ENCODE measurements around the gene HNRNPH1.
"Not testable (repeated sequence)": the region's sequence is repeated elsewhere in the genome, so short reads cannot be mapped to it uniquely, and the experiment has no call there.

HNRNPH1 gene, protein sequence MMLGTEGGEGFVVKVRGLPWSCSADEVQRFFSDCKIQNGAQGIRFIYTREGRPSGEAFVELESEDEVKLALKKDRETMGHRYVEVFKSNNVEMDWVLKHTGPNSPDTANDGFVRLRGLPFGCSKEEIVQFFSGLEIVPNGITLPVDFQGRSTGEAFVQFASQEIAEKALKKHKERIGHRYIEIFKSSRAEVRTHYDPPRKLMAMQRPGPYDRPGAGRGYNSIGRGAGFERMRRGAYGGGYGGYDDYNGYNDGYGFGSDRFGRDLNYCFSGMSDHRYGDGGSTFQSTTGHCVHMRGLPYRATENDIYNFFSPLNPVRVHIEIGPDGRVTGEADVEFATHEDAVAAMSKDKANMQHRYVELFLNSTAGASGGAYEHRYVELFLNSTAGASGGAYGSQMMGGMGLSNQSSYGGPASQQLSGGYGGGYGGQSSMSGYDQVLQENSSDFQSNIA

GRCh38 chr5:179623003-179623905 is at the start of gene HNRNPH1:
HNRNPH1 (minus strand) TSS chr5:179623671; CDS start chr5:179623133, 538 bp downstream.
- DNase-seq (ENCODE audit: low spot score) = peak; percentile 99
- in situ Hi-C loops (cut with MboI; ENCODE audit: low sequenced_read_pairs, unreplicated experiment) = no loop called here

DNA sequence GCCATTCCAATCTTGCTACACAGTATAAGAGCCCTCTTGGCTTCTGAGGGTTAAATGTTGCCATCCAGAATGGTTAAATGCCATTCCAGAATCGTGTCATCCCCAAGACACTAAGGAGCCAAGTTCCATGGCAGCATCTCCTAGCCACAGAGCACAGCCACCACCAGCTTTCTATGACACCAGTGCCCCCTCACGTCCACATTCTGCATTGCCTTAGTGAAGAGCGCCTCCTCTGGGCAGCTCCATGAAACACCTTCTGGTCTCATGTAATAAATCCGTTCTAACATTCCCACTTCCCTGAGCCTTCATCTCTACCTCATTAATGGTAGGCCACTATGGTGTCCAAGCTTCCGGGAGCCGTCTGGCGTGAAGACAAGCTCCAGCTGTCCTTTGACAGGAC is 44.9 kb upstream of the HNRNPH1 start:
- in situ Hi-C loops (cut with MboI; ENCODE audit: low sequenced_read_pairs, unreplicated experiment) = no loop called here
- peak; percentile 49 for DNase-seq (ENCODE audit: low spot score)
- peak; percentile 43 for TF ChIP-seq CTCF (IDR thresholded peaks at IDR 0.05; ENCODE audit: borderline replicate concordance, control extremely low read depth, extremely low read depth, insufficient read depth, missing control alignments)

More at GRCh38 chr5:179623003-179623905, at the start of gene HNRNPH1:
- TF ChIP-seq CTCF (IDR thresholded peaks at IDR 0.05; ENCODE audit: borderline replicate concordance, control extremely low read depth, extremely low read depth, insufficient read depth, missing control alignments) = no peak

DNA sequence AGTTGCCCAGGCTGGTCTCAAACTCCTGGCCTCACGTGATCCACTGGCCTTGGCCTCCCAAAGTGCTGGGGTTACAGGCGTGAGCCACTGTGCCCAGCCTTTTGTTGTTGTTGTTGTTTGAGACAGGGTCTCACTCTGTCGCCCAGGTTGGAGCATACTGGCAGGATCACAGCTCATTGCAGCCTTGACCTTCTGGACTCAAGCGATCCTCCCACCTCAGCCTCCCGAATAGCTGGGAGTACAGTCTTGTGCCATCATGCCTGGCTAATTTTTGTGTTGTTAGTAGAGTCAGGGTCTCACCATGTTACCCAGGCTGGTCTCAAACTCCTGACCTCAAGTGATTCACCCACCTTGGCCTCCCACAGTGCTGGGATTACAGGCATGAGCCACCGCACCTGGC is 38.2 kb upstream of the HNRNPH1 start:
- DNase-seq (ENCODE audit: low spot score); in situ Hi-C loops (cut with MboI; ENCODE audit: low sequenced_read_pairs, unreplicated experiment): not testable (repeated sequence)

DNA sequence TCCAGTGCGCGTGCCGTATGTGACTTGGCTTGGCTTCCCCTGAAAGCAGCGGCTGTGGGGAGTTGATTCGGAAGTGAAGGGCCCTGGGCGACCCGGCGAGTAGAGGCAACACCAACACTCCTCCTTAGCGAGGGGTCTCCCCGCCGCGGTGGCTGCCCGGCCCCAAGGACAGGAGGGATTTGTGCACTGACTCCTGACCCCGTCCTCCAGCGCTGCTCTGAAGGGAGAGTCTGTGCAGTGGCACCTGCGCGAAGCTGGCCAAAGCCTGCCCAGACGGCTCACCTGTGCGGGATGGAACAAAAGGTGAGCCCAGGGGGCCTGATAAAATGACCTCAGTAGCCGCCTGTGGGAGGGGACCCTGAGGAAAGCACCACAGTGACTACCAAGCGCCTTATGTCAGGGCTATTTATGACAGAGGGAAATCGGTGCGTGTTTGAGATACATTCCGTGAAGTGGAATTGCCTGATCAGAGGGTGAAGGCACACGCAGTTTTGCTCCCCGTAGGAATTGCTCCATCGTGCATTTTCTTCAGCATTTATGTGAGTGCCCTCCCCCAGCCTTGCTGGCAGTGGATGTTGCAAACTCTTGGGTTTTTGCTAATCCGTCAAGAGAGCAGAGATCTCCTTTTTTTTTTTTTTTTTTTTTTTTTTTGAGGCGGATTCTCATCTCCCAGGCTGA is 34.8 kb upstream of the HNRNPH1 start:
- in situ Hi-C loops (cut with MboI; ENCODE audit: low sequenced_read_pairs, unreplicated experiment); DNase-seq (ENCODE audit: low spot score): not testable (repeated sequence)

DNA sequence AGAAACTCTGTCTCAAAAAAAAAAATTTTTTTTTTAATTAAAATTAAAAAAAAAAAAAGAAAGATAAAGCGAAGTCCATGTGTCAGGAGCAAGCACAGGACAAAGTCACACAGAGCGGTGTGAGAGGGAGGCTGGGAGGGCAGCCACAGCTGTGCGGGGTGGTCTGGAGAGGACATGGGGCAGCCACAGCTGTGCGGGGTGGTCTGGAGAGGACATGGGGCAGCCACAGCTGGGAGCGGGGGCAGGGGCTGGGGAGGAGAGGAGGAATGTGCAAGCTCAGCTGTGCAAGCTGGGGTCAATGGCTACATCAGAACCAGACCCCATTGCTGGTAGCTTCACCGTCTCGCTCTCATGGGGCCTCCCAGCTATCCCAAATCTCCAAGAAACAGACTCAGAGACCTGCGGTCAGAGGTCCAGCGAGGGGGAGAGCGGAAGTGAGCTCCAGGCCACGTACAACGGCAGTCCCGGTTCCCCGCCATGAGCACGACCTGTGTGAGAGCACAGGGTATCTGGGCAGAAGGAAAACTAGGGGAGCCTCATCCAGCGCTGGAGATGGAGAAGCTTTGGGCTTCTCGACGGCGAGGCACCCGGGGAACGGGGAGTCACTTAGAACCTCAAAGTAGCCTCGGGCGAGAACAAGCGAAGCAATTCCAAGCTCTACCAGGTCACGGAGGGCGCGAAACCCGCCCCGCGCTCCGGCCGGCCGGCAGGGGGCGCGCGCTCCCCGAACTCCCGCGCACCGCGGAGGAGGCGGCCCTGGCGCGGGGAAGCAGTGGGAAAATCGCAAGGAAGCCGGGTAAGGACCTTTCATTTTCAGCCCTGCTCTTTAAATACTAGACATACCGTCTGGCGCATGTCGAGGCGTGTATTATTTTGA is 34.1 kb upstream of the HNRNPH1 start:
- in situ Hi-C loops (cut with MboI; ENCODE audit: low sequenced_read_pairs, unreplicated experiment); DNase-seq (ENCODE audit: low spot score): not testable (repeated sequence)

GRCh38 chr5:179653135-179653534 is 29.7 kb upstream of the HNRNPH1 start:
- in situ Hi-C loops (cut with MboI; ENCODE audit: low sequenced_read_pairs, unreplicated experiment); DNase-seq (ENCODE audit: low spot score): not testable (repeated sequence)

- in situ Hi-C loops (cut with MboI; ENCODE audit: low sequenced_read_pairs, unreplicated experiment); DNase-seq (ENCODE audit: low spot score): not testable (repeated sequence)
Measured at GRCh38 chr5:179650245-179650644, 26.8 kb upstream of the HNRNPH1 start.

DNA sequence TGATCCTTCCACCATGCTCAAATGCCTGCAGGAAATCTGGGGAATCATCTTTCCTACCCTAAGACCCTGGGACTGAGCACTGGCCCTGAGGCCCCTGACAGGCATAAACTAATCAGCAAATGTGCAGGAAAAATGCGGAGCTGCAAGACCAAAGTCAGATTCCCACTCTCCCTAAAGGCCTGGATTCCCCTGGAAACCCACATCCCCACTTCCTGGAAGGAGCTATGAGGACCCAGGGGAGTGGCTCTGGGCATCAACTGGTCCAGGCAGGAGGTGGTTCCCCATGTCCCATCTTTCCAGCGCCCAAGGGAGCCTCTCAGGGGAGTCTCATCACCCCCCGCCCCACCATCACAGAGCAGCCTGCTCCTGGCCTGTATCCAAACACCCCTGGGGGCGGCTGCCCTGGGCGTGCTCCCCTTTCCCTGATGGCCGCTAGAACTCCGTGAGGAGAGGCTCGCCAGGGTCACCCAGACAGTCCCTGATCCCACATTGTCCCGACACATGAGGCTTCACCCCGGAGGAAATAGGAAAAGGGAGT is 25.8 kb upstream of the HNRNPH1 start:
- in situ Hi-C loops (cut with MboI; ENCODE audit: low sequenced_read_pairs, unreplicated experiment) = not testable (repeated sequence)

DNA sequence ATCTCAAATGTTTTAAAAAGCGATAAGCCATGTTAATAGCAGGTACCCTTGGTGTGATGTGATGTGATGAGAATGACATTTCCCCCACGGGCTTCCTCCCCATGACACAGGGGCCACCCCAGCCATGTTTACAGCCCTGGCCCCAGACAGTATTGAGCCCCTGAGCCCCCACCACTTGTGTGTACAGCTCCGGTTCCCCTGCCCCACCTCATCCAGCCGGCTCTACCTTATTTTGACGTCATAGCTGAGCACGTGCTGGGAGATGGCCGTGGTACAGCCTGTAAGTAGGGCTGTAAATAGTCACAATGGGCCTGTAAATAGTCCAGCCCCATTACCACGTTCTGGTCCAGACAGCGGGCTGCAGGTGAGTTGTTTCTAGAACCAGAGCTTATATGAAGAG is 24.9 kb upstream of the HNRNPH1 start:
- DNase-seq (ENCODE audit: low spot score) = no peak
- no peak for TF ChIP-seq CTCF (IDR thresholded peaks at IDR 0.05; ENCODE audit: borderline replicate concordance, control extremely low read depth, extremely low read depth, insufficient read depth, missing control alignments)
- in situ Hi-C loops (cut with MboI; ENCODE audit: low sequenced_read_pairs, unreplicated experiment) = no loop called here

More for the DNA sequence above, 25.8 kb upstream of the HNRNPH1 start:
- DNase-seq (ENCODE audit: low spot score) = not testable (repeated sequence)

- DNase-seq (ENCODE audit: low spot score); in situ Hi-C loops (cut with MboI; ENCODE audit: low sequenced_read_pairs, unreplicated experiment): not testable (repeated sequence)
Measured at GRCh38 chr5:179644766-179645165, 21.3 kb upstream of the HNRNPH1 start.

GRCh38 chr5:179643141-179643920 is 19.9 kb upstream of the HNRNPH1 start:
- in situ Hi-C loops (cut with MboI; ENCODE audit: low sequenced_read_pairs, unreplicated experiment); DNase-seq (ENCODE audit: low spot score): not testable (repeated sequence)

DNA sequence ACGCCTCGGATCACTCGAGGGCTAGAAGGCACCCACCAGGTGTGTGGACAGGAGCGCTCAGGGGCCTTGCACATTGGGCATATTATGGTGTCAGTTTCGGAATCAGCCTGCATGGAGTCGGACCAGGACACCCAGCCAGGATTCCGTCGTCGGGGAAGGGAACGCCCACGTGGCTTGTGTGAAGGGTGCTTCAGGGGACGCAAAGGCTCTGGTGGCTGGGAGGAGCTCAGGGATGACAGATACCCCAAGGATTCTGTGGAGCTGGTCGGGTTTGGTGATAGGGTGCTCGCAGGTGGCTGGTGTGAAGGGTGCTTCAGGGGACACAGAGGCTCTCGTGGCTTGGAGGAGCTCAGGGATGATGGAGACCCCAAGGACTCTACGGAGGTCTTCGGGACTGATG is 19.2 kb upstream of the HNRNPH1 start:
- DNase-seq (ENCODE audit: low spot score); in situ Hi-C loops (cut with MboI; ENCODE audit: low sequenced_read_pairs, unreplicated experiment): not testable (repeated sequence)
